Measurements from ENCODE around the gene TBCD. TPM values are rescaled to one million over a fixed set of nuclear protein-coding genes. Genes with fewer than 3 reads are reported as not detected.
"Not testable (repeated sequence)": the region's sequence is repeated elsewhere in the genome, so short reads cannot be mapped to it uniquely, and the experiment has no call there.

TBCD gene
- total RNA-seq, 1 experiment from 2014 or later = 129 TPM

- Histone ChIP-seq H2AK5ac (ENCODE audit: insufficient read length, low read length) (no peak overlapping the region), H3K9me3 (ENCODE audit: control insufficient read depth, low read depth, low read length) (no peaks in the 10 kb centered on the region), H2AFZ (ENCODE audit: low read length) (no peak overlapping the region), H3K14ac (ENCODE audit: insufficient read depth, low read length) (0 out of 2 replicates have a peak overlapping the region, but pooled peaks have one; percentile 8), H2BK120ac (ENCODE audit: low read depth, low read length, poor library complexity, severe bottlenecking) (no peak overlapping the region), H4K91ac (ENCODE audit: insufficient read length, low read depth, low read length) (no peak overlapping the region), H3K56ac (ENCODE audit: insufficient read length, low read depth, low read length) (no peak overlapping the region), H3K27me3 (ENCODE audit: insufficient read depth, low read length) (no peaks in the 10 kb centered on the region), H3K79me2 (ENCODE audit: insufficient read depth, low read length) (no peaks in the 10 kb centered on the region), H2BK15ac (ENCODE audit: low read depth, low read length) (no peak overlapping the region), H3K4ac (ENCODE audit: low read depth, low read length) (no peak overlapping the region), H2BK12ac (ENCODE audit: insufficient read length, low read depth, low read length) (no peak overlapping the region), H4K5ac (ENCODE audit: insufficient read length, low read depth, low read length) (no peak overlapping the region), H3K27ac (ENCODE audit: insufficient read length, low read depth, low read length) (no peak overlapping the region), H3K4me1 (ENCODE audit: insufficient read depth, low read length) (no peaks in the 10 kb centered on the region), H3T11ph (ENCODE audit: low read length) (no peak overlapping the region), H2BK20ac (ENCODE audit: low read depth, low read length, poor library complexity, severe bottlenecking) (no peak overlapping the region), H4K20me1 (ENCODE audit: control insufficient read depth, insufficient read depth, insufficient read length) (no peaks in the 10 kb centered on the region), H3K79me1 (ENCODE audit: insufficient read depth, low read depth, low read length, poor library complexity, severe bottlenecking) (no peaks in the 10 kb centered on the region), H4K8ac (replicated peaks; ENCODE audit: insufficient read length, low read depth, low read length) (no peak overlapping the region), H3K4me2 (ENCODE audit: insufficient read depth, insufficient read length, low read length) (no peak overlapping the region), H3K23ac (ENCODE audit: insufficient read length, low read depth, low read length) (no peak overlapping the region), H3K18ac (ENCODE audit: insufficient read length, low read depth, low read length) (no peak overlapping the region), H3K23me2 (ENCODE audit: insufficient read length, low read depth, low read length, poor library complexity, severe bottlenecking) (no peaks in the 10 kb centered on the region), H3K9ac (ENCODE audit: extremely low read depth, insufficient read length, low read length) (no peak overlapping the region), H2BK5ac (ENCODE audit: insufficient read length, low read length) (no peak overlapping the region)
- Mint-ChIP-seq H3K4me1 (peaks cover 29% of the 10 kb centered on the region in 2 experiments), H3K27ac (peak overlapping the region in 1 of 3 experiments; percentile 52; a peak in 4 of 7 replicates), H3K9me3 (peaks cover 0 to 2% of the 10 kb centered on the region in 2 experiments; a peak in 4 of 5 replicates), H3K36me3 (ENCODE audit: insufficient read depth in 1 of 3, low read depth in 3 of 3) (peaks cover 0 to 12% (median 10%) of the 10 kb centered on the region in 3 experiments; a peak in 4 of 7 replicates), H3K27me3 (ENCODE audit: low read depth) (0 out of 2 replicates have a peak, but pooled peaks cover 1% of the 10 kb centered on the region), H3K4me3 (no peak overlapping the region)
- TF ChIP-seq CTCF (conservative IDR thresholded peaks at IDR 0.05) = no peak
- DNase-seq = peak; percentile 71
- no CpG with 5 or more reads among the region's 17 CpGs for WGBS (ENCODE audit: extremely low coverage, insufficient read length, low lambda C conversion rate)
Measured at GRCh38 chr17:82985973-82986372, 234.1 kb downstream of the TBCD start.

GRCh38 chr17:82989051-82989450 lies 237.2 kb downstream of the TBCD start:
- not testable (repeated sequence) for H2BK120ac ChIP-seq (ENCODE audit: low read depth, low read length, poor library complexity, severe bottlenecking); H3K23me2 ChIP-seq (ENCODE audit: insufficient read length, low read depth, low read length, poor library complexity, severe bottlenecking); H3K4me3 Mint-ChIP-seq; H3K18ac ChIP-seq (ENCODE audit: insufficient read length, low read depth, low read length); H3K79me2 ChIP-seq (ENCODE audit: insufficient read depth, low read length); H4K91ac ChIP-seq (ENCODE audit: insufficient read length, low read depth, low read length); H3K14ac ChIP-seq (ENCODE audit: insufficient read depth, low read length); H3K4me2 ChIP-seq (ENCODE audit: insufficient read depth, insufficient read length, low read length); H3K27ac Mint-ChIP-seq; H4K20me1 ChIP-seq (ENCODE audit: control insufficient read depth, insufficient read depth, insufficient read length); H3K23ac ChIP-seq (ENCODE audit: insufficient read length, low read depth, low read length); H3K27me3 Mint-ChIP-seq (ENCODE audit: low read depth); H3K4me1 ChIP-seq (ENCODE audit: insufficient read depth, low read length); H3T11ph ChIP-seq (ENCODE audit: low read length); H3K9ac ChIP-seq (ENCODE audit: extremely low read depth, insufficient read length, low read length); H4K8ac ChIP-seq (replicated peaks; ENCODE audit: insufficient read length, low read depth, low read length); H3K4ac ChIP-seq (ENCODE audit: low read depth, low read length); H3K27ac ChIP-seq (ENCODE audit: insufficient read length, low read depth, low read length); H2BK12ac ChIP-seq (ENCODE audit: insufficient read length, low read depth, low read length); H3K27me3 ChIP-seq (ENCODE audit: insufficient read depth, low read length); H2AK5ac ChIP-seq (ENCODE audit: insufficient read length, low read length); DNase-seq; H4K5ac ChIP-seq (ENCODE audit: insufficient read length, low read depth, low read length); H2BK15ac ChIP-seq (ENCODE audit: low read depth, low read length); H2BK20ac ChIP-seq (ENCODE audit: low read depth, low read length, poor library complexity, severe bottlenecking); H3K9me3 ChIP-seq (ENCODE audit: control insufficient read depth, low read depth, low read length); H3K79me1 ChIP-seq (ENCODE audit: insufficient read depth, low read depth, low read length, poor library complexity, severe bottlenecking); H2AFZ ChIP-seq (ENCODE audit: low read length); H3K56ac ChIP-seq (ENCODE audit: insufficient read length, low read depth, low read length)
- WGBS (ENCODE audit: extremely low coverage, insufficient read length, low lambda C conversion rate) = no CpG with 5 or more reads among the region's 3 CpGs
- Mint-ChIP-seq H3K9me3 (peaks cover 13 to 16% of the 10 kb centered on the region in 2 experiments; a peak in 4 of 5 replicates), H3K4me1 (peaks cover 22% of the 10 kb centered on the region in 2 experiments), H3K36me3 (ENCODE audit: insufficient read depth in 1 of 3, low read depth in 3 of 3) (peaks cover 0 to 21% (median 14%) of the 10 kb centered on the region in 3 experiments; a peak in 6 of 7 replicates)
- H2BK5ac ChIP-seq (ENCODE audit: insufficient read length, low read length) = peak overlapping the region; percentile 53
